Pancreas (tissue), 10 donors: ENCODE data around the gene ISG20L2. TPM values are rescaled to one million over a fixed set of nuclear protein-coding genes. Genes with fewer than 3 reads are reported as not detected.
A peak's percentile ranks its signal among the peaks of the same experiment; 100 is the strongest.

Experiments
- ATAC-seq, 4 donors: fragments of 200-7000 bp; cut with Tn5 transposase; one replicate each; pipeline versions ENCODE4 v1.8.0 to v1.9.1; 2020; ENCODE audit warnings: mild to moderate bottlenecking in 4 of 4, moderate library complexity in 4 of 4
- DNase-seq, 6 donors: peaks; one replicate each; pipeline ENCODE4 v3.0.0-alpha.2; 2020
- FAIRE-seq: peaks from 2 replicates; lab custom pipeline; 2012; peaks lifted over from hg19 to GRCh38; lab: Jason Lieb, UNC
- H3K27ac ChIP-seq, 4 donors: fragments of 200-600 bp; sonication (generic); 1 replicate in 3 of 4; 2 replicates in 1 of 4; pipeline versions ENCODE4 v1.5.0 to v1.8.0; 2020
- H3K27me3 ChIP-seq, 4 donors: fragments of 200-600 bp; one replicate each; pipeline ENCODE4 v1.8.0; 2021
- H3K36me3 ChIP-seq, 3 donors: fragments of 200-600 bp; sonication (generic) in 1 of 3; one replicate each; pipeline versions ENCODE4 v1.5.0 to v1.8.0; 2020 to 2021
- H3K4me1 ChIP-seq, 3 donors: fragments of 200-600 bp; one replicate each; pipeline ENCODE4 v1.8.0; 2021
- H3K4me3 ChIP-seq, 4 donors: fragments of 200-600 bp; sonication (generic) in 2 of 4; one replicate each; pipeline versions ENCODE4 v1.5.0 to v1.8.0; 2020 to 2021
- H3K9me3 ChIP-seq, 4 donors: fragments of 200-600 bp; one replicate each; pipeline ENCODE4 v1.8.0; 2021
- CTCF ChIP-seq, 4 donors: fragments of 200-600 bp; sonication (generic) in 3 of 4; IDR thresholded peaks; one replicate each; pipeline versions ENCODE4 v1.5.0 to v1.8.0; 2021; ENCODE audit warnings: antibody characterized with exemption in 4 of 4
- WGBS, 2 donors: extraction: QIAGEN DNeasy Blood & Tissue Kit; methylation state at CpG; one replicate each; pipeline ENCODE4 v1.1.7; 2013; 5-methylcytosine and 5-hydroxymethylcytosine counted together
- intact Hi-C, 3 donors: fragments of 100-400 bp; cut with DNase I; formaldehyde crosslinking; loops; one replicate each; pipeline versions ENCODE4 v1.11.1 to v1.14.2; 2022
- polyA plus RNA-seq, 2 donors: library from polyadenylated mRNA; stranded (reverse); fragments of 200-250 nt; gene quantifications; one replicate each; pipeline ENCODE4 v1.2.3, GENCODE V29; 2013
- total RNA-seq, 6 donors: library from RNA; stranded (reverse); fragmentation: NEBNext Ultra II Directional in 4 of 6; extraction: Animal tissue kit (Norgen Biotek cat#: 25700) in 4 of 6; gene quantifications; one replicate each; pipeline versions ENCODE4 v1.2.1 to v1.2.4, GENCODE V29; 2021 to 2023
- donor health status: healthy with polysubstance abuse.
- donor health status: DM: no; HTN: no; CAD: no; lungs with moderate emphysema.
- donor health status: DM: no; HTN: no; CAD: no.
- donor health status: control.
- donor health status: control.
- donor health status: Bipolar disorder and iron deficiency.
- donor health status: DM: yes; HTN: yes; CAD: no.
- donor health status: DM: no; HTN: no; CAD: no.
- donor health status: DM: no; HTN: no; CAD: no.
- donor health status: DM: yes; HTN: yes; CAD: no.

Gene ISG20L2
- total RNA-seq (10 to 100 TPM in 3 of 6 donors, 1 to 10 TPM in 3; 7.7 to 13.2 (median 9.6) TPM), polyA plus RNA-seq (1 to 10 TPM; 5.2 to 8.8 TPM)

- 1 to 2% methylated on average over 54 to 56 of the region's 57 CpGs for WGBS, 2 donors
- DNase-seq, result peak; percentile 87 to 97 (median 96)
- Histone ChIP-seq H3K9me3 (no peaks in the 10 kb centered on the region), H3K36me3 (peaks cover under 1 to 7% (median under 1%) of the 10 kb centered on the region in 3 donors), H3K4me3 (peak within 1 kb of the TSS; percentile 61 to 86 (median 70)), H3K27me3 (no peaks in the 10 kb centered on the region), H3K27ac (peak within 1 kb of the TSS; percentile 91 to 98 (median 96)), H3K4me1 (peaks cover 28 to 39% (median 34%) of the 10 kb centered on the region in 3 donors)
- no peak for FAIRE-seq
- intact Hi-C loops, result loop anchor here in 2 of 3 donors (5.0 kb wide), 1 partner anchor 37 kb away; no protein-coding TSS in a partner anchor
- ATAC-seq, result peak; percentile 90 to 94 (median 91)
- TF ChIP-seq CTCF (IDR thresholded peaks at IDR 0.05), result no peak
Observed at GRCh38 chr1:156728599-156729462, at the start of gene ISG20L2. TSS of gene ISG20L2 (minus strand) at chr1:156728766. CDS start at chr1:156727652, 1,114 bp downstream.

GRCh38 chr1:156777573-156777972 is 49.0 kb upstream of the ISG20L2 start:
- intact Hi-C loops, result no loop called here
- H3K36me3 ChIP-seq, result no peaks in the 10 kb centered on the region
- peaks cover 0 to 11% (median 0%) of the 10 kb centered on the region in 3 donors for H3K4me1 ChIP-seq
- WGBS, 2 donors, result 3 to 11% methylated on average over 1 of the region's 1 CpG
- H3K27ac ChIP-seq, result no peak overlapping the region
- no peak overlapping the region for H3K4me3 ChIP-seq
- H3K27me3 ChIP-seq, result no peaks in the 10 kb centered on the region
- no peaks in the 10 kb centered on the region for H3K9me3 ChIP-seq
- DNase-seq, result no peak
- no peak for FAIRE-seq
- no peak for TF ChIP-seq CTCF (IDR thresholded peaks at IDR 0.05)
- no peak for ATAC-seq

GRCh38 chr1:156776942-156777341 is 48.4 kb upstream of the ISG20L2 start:
- no peak overlapping the region for H3K27ac ChIP-seq
- ATAC-seq, result no peak
- DNase-seq, result no peak
- peaks cover 0 to 14% (median 0%) of the 10 kb centered on the region in 3 donors for H3K4me1 ChIP-seq
- H3K36me3 ChIP-seq, result no peaks in the 10 kb centered on the region
- no peak for TF ChIP-seq CTCF (IDR thresholded peaks at IDR 0.05)
- FAIRE-seq, result no peak
- WGBS, 2 donors, result 64 to 73% methylated on average over 4 of the region's 4 CpGs
- H3K27me3 ChIP-seq, result no peaks in the 10 kb centered on the region
- intact Hi-C loops, result no loop called here
- no peaks in the 10 kb centered on the region for H3K9me3 ChIP-seq
- no peak overlapping the region for H3K4me3 ChIP-seq

- WGBS, 2 donors, result 84 to 85% methylated on average over 5 of the region's 5 CpGs
- ATAC-seq, result no peak
- peaks cover 0 to 15% (median 0%) of the 10 kb centered on the region in 3 donors for H3K4me1 ChIP-seq
- intact Hi-C loops, result no loop called here
- no peaks in the 10 kb centered on the region for H3K27me3 ChIP-seq
- H3K9me3 ChIP-seq, result no peaks in the 10 kb centered on the region
- TF ChIP-seq CTCF (IDR thresholded peaks at IDR 0.05), result no peak
- no peak overlapping the region for H3K4me3 ChIP-seq
- H3K36me3 ChIP-seq, result no peaks in the 10 kb centered on the region
- no peak for FAIRE-seq
- DNase-seq, result no peak
- no peak overlapping the region for H3K27ac ChIP-seq
Observed at GRCh38 chr1:156775799-156776198, 47.2 kb upstream of the ISG20L2 start.
